SK-N-SH (cell line): ENCODE measurements around the gene TERF2IP. TPM values are rescaled to one million over a fixed set of nuclear protein-coding genes. Genes with fewer than 3 reads are reported as not detected.

Source experiments
- CTCF ChIA-PET: fragments of 300-600, 350-600 bp; formaldehyde crosslinking; extraction: SDS; loops from one replicate; lab custom pipeline; 2021; lab: Yijun Ruan, JAX
- POLR2A ChIA-PET: fragments of 350-600 bp; sonication (Branson Sonifier 250); formaldehyde crosslinking; extraction: SDS; loops from one replicate; lab custom pipeline; 2020; ENCODE audit warnings: antibody characterized with exemption, inconsistent platforms; lab: Yijun Ruan, JAX
- DNase-seq: peaks from one replicate; pipeline ENCODE4 v3.0.0; 2012
- H2AFZ ChIP-seq: fragments of 200-600 bp; sonication (generic); 2 replicates; pipeline ENCODE4 v1.8.1; 2016; ENCODE audit warnings: antibody characterized with exemption, mild to moderate bottlenecking, low read depth
- H3F3A ChIP-seq: fragments of 200-600 bp; sonication (generic); replicated peaks from 2 replicates; pipeline ENCODE3; 2016; ENCODE audit warnings: antibody characterized with exemption, mild to moderate bottlenecking; ENCODE audit not compliant: insufficient read depth
- H3K27ac ChIP-seq, 2 experiments: fragments of 200-500 bp in 1 of 2; fragments of 200-600 bp in 1 of 2; sonication (Bioruptor generic) in 1 of 2; sonication (generic), shearing (Covaris generic) in 1 of 2; 2 replicates each; pipeline versions ENCODE4 v1.5.1 to v1.6.1; 2014 to 2016; ENCODE audit warnings: low read depth in 2 of 2, inconsistent platforms in 1 of 2, low read length in 1 of 2, mild to moderate bottlenecking in 1 of 2, mixed read lengths in 1 of 2
- H3K27me3 ChIP-seq: fragments of 200-600 bp; sonication (generic), shearing (Covaris generic); 2 replicates; pipeline ENCODE4 v1.6.1; 2016; ENCODE audit warnings: mixed run types; ENCODE audit not compliant: insufficient read depth
- H3K36me3 ChIP-seq, 2 experiments: fragments of 200-500 bp in 1 of 2; fragments of 200-600 bp in 1 of 2; sonication (Bioruptor generic) in 1 of 2; sonication (generic) in 1 of 2; replicated peaks in 1 of 2; 2 replicates each; pipeline versions ENCODE3 to v1.5.1; 2014 to 2016; ENCODE audit warnings: low read length in 1 of 2, mild to moderate bottlenecking in 1 of 2; ENCODE audit not compliant: insufficient read depth in 2 of 2, control insufficient read depth in 1 of 2
- H3K4me1 ChIP-seq, 2 experiments: fragments of 200-500 bp in 1 of 2; fragments of 200-600 bp in 1 of 2; sonication (Bioruptor generic) in 1 of 2; sonication (generic), shearing (Covaris generic) in 1 of 2; 2 replicates each; pipeline versions ENCODE4 v1.5.1 to v1.6.1; 2014 to 2016; ENCODE audit warnings: low read depth in 1 of 2, low read length in 1 of 2, mixed run types in 1 of 2; ENCODE audit not compliant: insufficient read depth in 2 of 2, control insufficient read depth in 1 of 2
- H3K4me2 ChIP-seq: fragments of 200-600 bp; sonication (generic), shearing (Covaris generic); 2 replicates; pipeline ENCODE4 v1.6.1; 2017; ENCODE audit warnings: mixed run types
- H3K4me3 ChIP-seq, 2 experiments: fragments of 200-500 bp in 1 of 2; fragments of 200-600 bp in 1 of 2; sonication (Bioruptor generic) in 1 of 2; sonication (generic), shearing (Covaris generic) in 1 of 2; 2 replicates each; pipeline versions ENCODE4 v1.5.1 to v1.8.1; 2014 to 2016; ENCODE audit warnings: low read depth in 2 of 2, inconsistent platforms in 1 of 2, low read length in 1 of 2, mild to moderate bottlenecking in 1 of 2, mixed read lengths in 1 of 2, moderate library complexity in 1 of 2
- H3K79me2 ChIP-seq: fragments of 200-600 bp; sonication (generic); 2 replicates; pipeline ENCODE4 v1.8.1; 2017; ENCODE audit warnings: mild to moderate bottlenecking; ENCODE audit not compliant: insufficient read depth
- H3K9ac ChIP-seq: fragments of 200-600 bp; sonication (generic); 2 replicates; pipeline ENCODE4 v1.6.1; 2017; ENCODE audit warnings: mixed run types
- H3K9me2 ChIP-seq: fragments of 200-600 bp; sonication (generic); 2 replicates; pipeline ENCODE4 v1.6.1; 2017; ENCODE audit warnings: mixed run types
- H3K9me3 ChIP-seq: fragments of 200-600 bp; sonication (generic); 2 replicates; pipeline ENCODE4 v1.6.1; 2017; ENCODE audit warnings: mixed run types, mild to moderate bottlenecking, moderate library complexity
- H4K20me1 ChIP-seq: fragments of 200-600 bp; sonication (generic); 2 replicates; pipeline ENCODE4 v1.6.1; 2017; ENCODE audit warnings: mild to moderate bottlenecking, mixed run types; ENCODE audit not compliant: insufficient read depth
- FOXM1 ChIP-seq: IDR thresholded peaks from 2 replicates; pipeline ENCODE4 v1.4.0; 2012; ENCODE audit warnings: low read depth, mild to moderate bottlenecking
- GATA2 ChIP-seq: sonication (generic); formaldehyde crosslinking; IDR thresholded peaks from 2 replicates; pipeline ENCODE4 v1.5.0; 2020; ENCODE audit warnings: mild to moderate bottlenecking, missing genetic modification reagents
- JUND ChIP-seq: IDR thresholded peaks from 2 replicates; pipeline ENCODE4 v1.4.0; 2012
- MEF2A ChIP-seq: IDR thresholded peaks from 2 replicates; pipeline ENCODE4 v1.4.0; 2012; ENCODE audit warnings: low read depth, borderline replicate concordance
- NFIC ChIP-seq: IDR thresholded peaks from 2 replicates; pipeline ENCODE4 v1.4.0; 2012; ENCODE audit warnings: borderline replicate concordance
- NRF1 ChIP-seq: IDR thresholded peaks from 2 replicates; pipeline ENCODE4 v1.6.1; 2012; ENCODE audit warnings: low read depth, mild to moderate bottlenecking, low read length
- RAD21 ChIP-seq: IDR thresholded peaks from 2 replicates; pipeline ENCODE4 v1.6.1; 2012; ENCODE audit warnings: mild to moderate bottlenecking, low read length
- RXRA ChIP-seq: IDR thresholded peaks from 2 replicates; pipeline ENCODE4 v1.4.0; 2012; ENCODE audit warnings: low read depth, mild to moderate bottlenecking, borderline replicate concordance
- WGBS: methylation state at CpG from one replicate; pipeline ENCODE4 v1.1.6; 2017; ENCODE audit warnings: low lambda C conversion rate; 5-methylcytosine and 5-hydroxymethylcytosine counted together
- polyA plus RNA-seq, 3 experiments: library from polyadenylated mRNA; depleted of rRNA; stranded (reverse); fragments of >200 nt; gene quantifications; 2 replicates each; pipeline ENCODE4 v1.2.3, GENCODE V29; 2012
- small RNA-seq, 7 experiments: library from RNA; depleted of rRNA; stranded (forward); fragments of <200 nt; gene quantifications; one replicate each; pipeline ENCODE3, GENCODE V24; 2012
- TF ChIP-seq, protein P1 (sequence below): fragments of 200-600 bp; sonication (generic); IDR thresholded peaks from 2 replicates; pipeline ENCODE4 v1.6.1; 2017; ENCODE audit warnings: antibody characterized with exemption, mild to moderate bottlenecking, moderate library complexity
- TF ChIP-seq, protein P2 (sequence below): IDR thresholded peaks from 2 replicates; pipeline ENCODE4 v1.4.0; 2012; ENCODE audit warnings: low read depth, borderline replicate concordance

TERF2IP gene
- polyA plus RNA-seq, 1 of the 3 experiments (the other 2 are of a cell fraction) = 32.0 TPM

DNA sequence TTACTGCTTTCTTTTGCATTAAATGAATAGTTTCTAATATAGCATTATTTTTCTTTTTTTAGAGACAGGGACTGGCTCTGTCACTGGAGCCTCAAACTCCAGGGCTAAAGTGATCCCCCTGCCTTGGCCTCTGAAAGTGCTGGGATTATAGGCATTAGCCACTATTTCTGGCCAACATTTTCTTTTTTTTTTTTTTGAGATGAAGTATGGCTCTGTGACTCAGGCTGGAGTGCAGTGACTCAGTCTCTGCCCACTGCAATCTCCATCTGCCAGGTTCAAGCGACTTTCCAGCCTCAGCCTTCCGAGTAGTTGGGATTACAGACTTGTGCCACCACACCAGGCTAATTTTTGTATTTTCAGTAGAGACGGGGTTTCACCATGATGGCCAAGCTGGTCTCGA lies 55.7 kb downstream of the TERF2IP start:
- H3K79me2 ChIP-seq = no peaks in the 10 kb centered on the region
- no peaks in the 10 kb centered on the region for H3K4me1 ChIP-seq
- H3K27ac ChIP-seq = no peak overlapping the region
- no peak for DNase-seq
- no peaks in the 10 kb centered on the region for H3F3A ChIP-seq
- TF ChIP-seq RAD21 (no peak), JUND (no peak), FOXM1 (no peak), GATA2 (CRISPR knock-in tag) (no peak), NRF1 (no peak), MEF2A (no peak), NFIC (no peak), RXRA (no peak)
- TF ChIP-seq, protein P1, sequence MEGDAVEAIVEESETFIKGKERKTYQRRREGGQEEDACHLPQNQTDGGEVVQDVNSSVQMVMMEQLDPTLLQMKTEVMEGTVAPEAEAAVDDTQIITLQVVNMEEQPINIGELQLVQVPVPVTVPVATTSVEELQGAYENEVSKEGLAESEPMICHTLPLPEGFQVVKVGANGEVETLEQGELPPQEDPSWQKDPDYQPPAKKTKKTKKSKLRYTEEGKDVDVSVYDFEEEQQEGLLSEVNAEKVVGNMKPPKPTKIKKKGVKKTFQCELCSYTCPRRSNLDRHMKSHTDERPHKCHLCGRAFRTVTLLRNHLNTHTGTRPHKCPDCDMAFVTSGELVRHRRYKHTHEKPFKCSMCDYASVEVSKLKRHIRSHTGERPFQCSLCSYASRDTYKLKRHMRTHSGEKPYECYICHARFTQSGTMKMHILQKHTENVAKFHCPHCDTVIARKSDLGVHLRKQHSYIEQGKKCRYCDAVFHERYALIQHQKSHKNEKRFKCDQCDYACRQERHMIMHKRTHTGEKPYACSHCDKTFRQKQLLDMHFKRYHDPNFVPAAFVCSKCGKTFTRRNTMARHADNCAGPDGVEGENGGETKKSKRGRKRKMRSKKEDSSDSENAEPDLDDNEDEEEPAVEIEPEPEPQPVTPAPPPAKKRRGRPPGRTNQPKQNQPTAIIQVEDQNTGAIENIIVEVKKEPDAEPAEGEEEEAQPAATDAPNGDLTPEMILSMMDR = no peak
- TF ChIP-seq, protein P2, sequence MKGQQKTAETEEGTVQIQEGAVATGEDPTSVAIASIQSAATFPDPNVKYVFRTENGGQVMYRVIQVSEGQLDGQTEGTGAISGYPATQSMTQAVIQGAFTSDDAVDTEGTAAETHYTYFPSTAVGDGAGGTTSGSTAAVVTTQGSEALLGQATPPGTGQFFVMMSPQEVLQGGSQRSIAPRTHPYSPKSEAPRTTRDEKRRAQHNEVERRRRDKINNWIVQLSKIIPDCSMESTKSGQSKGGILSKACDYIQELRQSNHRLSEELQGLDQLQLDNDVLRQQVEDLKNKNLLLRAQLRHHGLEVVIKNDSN = no peak
- no peaks in the 10 kb centered on the region for H3K36me3 ChIP-seq
- no peak overlapping the region for H3K4me2 ChIP-seq
- no peak overlapping the region for H3K9ac ChIP-seq
- no peak overlapping the region for H2AFZ ChIP-seq
- no peaks in the 10 kb centered on the region for H4K20me1 ChIP-seq
- H3K27me3 ChIP-seq = no peaks in the 10 kb centered on the region
- ChIA-PET CTCF (no interaction called here), POLR2A (no interaction called here)
- no peak overlapping the region for H3K4me3 ChIP-seq
- no peaks in the 10 kb centered on the region for H3K9me2 ChIP-seq
- 51% methylated on average over 4 of the region's 4 CpGs for WGBS
- H3K9me3 ChIP-seq = no peaks in the 10 kb centered on the region

Small RNA genes within 50 kb of the gene (small RNA-seq; reads per million reads assigned to genes)
- gene RN7SL520P = 0 reads per million in 7 experiments

Other genes starting within 250 kb of the TERF2IP start
- gene CFDP1, start 214.3 kb upstream of the TERF2IP start, polyA plus RNA-seq (2012; rRNA removed) = 37.9 and 46.0 TPM in 2 replicates
- gene TMEM170A, start 183.1 kb upstream of the TERF2IP start, polyA plus RNA-seq (2012; rRNA removed) = 9.2 and 11.0 TPM in 2 replicates
- gene CHST6, start 152.3 kb upstream of the TERF2IP start, polyA plus RNA-seq (2012; rRNA removed) = 0.26 and 0.30 TPM in 2 replicates
- gene CHST5, start 111.7 kb upstream of the TERF2IP start, polyA plus RNA-seq (2012; rRNA removed) = 0.18 and 0.49 TPM in 2 replicates
- 18.1 and 30.9 TPM in 2 replicates for gene TMEM231, start 91.5 kb upstream of the TERF2IP start, polyA plus RNA-seq (2012; rRNA removed)
- 135 and 143 TPM in 2 replicates for gene GABARAPL2, start 81.4 kb upstream of the TERF2IP start, polyA plus RNA-seq (2012; rRNA removed)
- 51.1 and 67.7 TPM in 2 replicates for gene ADAT1, start 24.5 kb upstream of the TERF2IP start, polyA plus RNA-seq (2012; rRNA removed)
- 134 and 148 TPM in 2 replicates for gene KARS1, start 108 bp upstream of the TERF2IP start, polyA plus RNA-seq (2012; rRNA removed)
- gene CPHXL2, start 29.2 kb downstream of the TERF2IP start, polyA plus RNA-seq (2012; rRNA removed) = not detected in 2 replicates
- not detected in 2 replicates for gene DUXB, start 53.7 kb downstream of the TERF2IP start, polyA plus RNA-seq (2012; rRNA removed)
- not detected in 2 replicates for gene CPHXL, start 78.7 kb downstream of the TERF2IP start, polyA plus RNA-seq (2012; rRNA removed)